ENCODE results near the gene NOVA2. TPM values are rescaled to one million over a fixed set of nuclear protein-coding genes. Genes with fewer than 3 reads are reported as not detected.

The NOVA2 gene
- total and polyA plus RNA-seq, 2 donors (not counting 3 experiments of a cell fraction or from before 2014, with no cell fraction given) = 5.6 to 34.2 TPM

DNA sequence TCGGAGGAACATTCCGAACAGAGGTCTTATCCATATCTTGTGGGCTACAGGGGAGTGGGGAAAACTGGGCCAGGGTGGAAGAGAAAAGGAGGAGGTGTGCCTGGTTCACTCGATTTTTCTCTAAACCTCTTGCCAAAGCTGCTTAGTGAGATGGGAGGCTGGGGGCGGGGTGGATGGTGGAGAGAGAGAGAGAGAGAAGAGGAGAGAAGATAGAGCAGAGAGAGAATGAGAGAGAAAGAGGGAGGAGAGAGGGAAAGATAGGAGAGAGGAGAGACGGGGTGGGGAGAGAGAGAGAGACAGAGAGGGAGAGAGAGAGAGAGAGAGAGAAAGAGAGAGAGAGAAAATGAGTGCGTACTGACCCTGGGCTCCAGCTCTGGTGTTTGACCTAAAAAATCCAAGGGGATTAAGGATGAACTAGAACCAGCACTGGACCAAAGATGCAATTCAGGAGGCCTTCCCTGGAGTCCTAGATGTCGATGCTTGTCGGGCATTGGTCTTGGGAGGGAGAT, 14.1 kb downstream of the NOVA2 start:
- Histone ChIP-seq H3K79me2 (ENCODE audit: control insufficient read depth, insufficient read depth, low read length) (no peaks in the 10 kb centered on the region), H3K4me3 (replicated peaks in 1 of 3; ENCODE audit: insufficient read depth in 1 of 3, low read depth in 1 of 3, low read length in 3 of 3) (no peak overlapping the region), H3K9me1 (replicated peaks; ENCODE audit: control insufficient read depth, extremely low read depth, insufficient read depth, low read length) (no peaks in the 10 kb centered on the region), H4K20me1 (replicated peaks; ENCODE audit: control insufficient read depth, extremely low read depth, insufficient read depth, low read length) (no peaks in the 10 kb centered on the region), H3K36me3 (ENCODE audit: control insufficient read depth in 2 of 2, extremely low read depth in 1 of 2, insufficient read depth in 2 of 2, low read length in 2 of 2) (peaks cover 0 to 8% of the 10 kb centered on the region in 2 experiments), H3K9ac (replicated peaks; ENCODE audit: extremely low read depth, insufficient read depth, low read length) (no peak overlapping the region), H3K9me3 (replicated peaks; ENCODE audit: control insufficient read depth, insufficient read depth, low read length) (no peaks in the 10 kb centered on the region), H3K27me3 (ENCODE audit: control insufficient read depth in 2 of 2, insufficient read depth in 2 of 2, low read length in 2 of 2) (no peaks in the 10 kb centered on the region), H3K4me1 (ENCODE audit: control insufficient read depth, extremely low read depth, insufficient read depth, low read length) (peaks cover 36% of the 10 kb centered on the region), H3K27ac (ENCODE audit: insufficient read depth, low read depth, low read length) (peak overlapping the region; percentile 19), H3K4me2 (ENCODE audit: insufficient read depth, low read length) (no peak overlapping the region), H2AFZ (ENCODE audit: low read depth, low read length) (peak overlapping the region; percentile 5)
- no peak for TF ChIP-seq EZH2 (IDR thresholded peaks at IDR 0.05; ENCODE audit: borderline replicate concordance, low read depth, low read length, severe bottlenecking)
- no peak for TF ChIP-seq MYC (IDR thresholded peaks at IDR 0.05; ENCODE audit: low read depth, low read length)
- TF ChIP-seq, protein P1, sequence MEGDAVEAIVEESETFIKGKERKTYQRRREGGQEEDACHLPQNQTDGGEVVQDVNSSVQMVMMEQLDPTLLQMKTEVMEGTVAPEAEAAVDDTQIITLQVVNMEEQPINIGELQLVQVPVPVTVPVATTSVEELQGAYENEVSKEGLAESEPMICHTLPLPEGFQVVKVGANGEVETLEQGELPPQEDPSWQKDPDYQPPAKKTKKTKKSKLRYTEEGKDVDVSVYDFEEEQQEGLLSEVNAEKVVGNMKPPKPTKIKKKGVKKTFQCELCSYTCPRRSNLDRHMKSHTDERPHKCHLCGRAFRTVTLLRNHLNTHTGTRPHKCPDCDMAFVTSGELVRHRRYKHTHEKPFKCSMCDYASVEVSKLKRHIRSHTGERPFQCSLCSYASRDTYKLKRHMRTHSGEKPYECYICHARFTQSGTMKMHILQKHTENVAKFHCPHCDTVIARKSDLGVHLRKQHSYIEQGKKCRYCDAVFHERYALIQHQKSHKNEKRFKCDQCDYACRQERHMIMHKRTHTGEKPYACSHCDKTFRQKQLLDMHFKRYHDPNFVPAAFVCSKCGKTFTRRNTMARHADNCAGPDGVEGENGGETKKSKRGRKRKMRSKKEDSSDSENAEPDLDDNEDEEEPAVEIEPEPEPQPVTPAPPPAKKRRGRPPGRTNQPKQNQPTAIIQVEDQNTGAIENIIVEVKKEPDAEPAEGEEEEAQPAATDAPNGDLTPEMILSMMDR (IDR thresholded peaks at IDR 0.05; ENCODE audit: extremely low read depth in 1 of 2, insufficient read depth in 1 of 2, low read depth in 1 of 2, low read length in 2 of 2) = no peak
- TF ChIP-seq, protein P2, sequence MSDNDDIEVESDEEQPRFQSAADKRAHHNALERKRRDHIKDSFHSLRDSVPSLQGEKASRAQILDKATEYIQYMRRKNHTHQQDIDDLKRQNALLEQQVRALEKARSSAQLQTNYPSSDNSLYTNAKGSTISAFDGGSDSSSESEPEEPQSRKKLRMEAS (IDR thresholded peaks at IDR 0.05; ENCODE audit: insufficient read depth, insufficient read length) = no peak
- no TSS peak for BruUV-seq (replicated peaks)
- FAIRE-seq (no peak), DNase-seq (ENCODE audit: low read depth, low spot score) (no peak)
- CTCF ChIA-PET = interaction anchor here (1.0 to 1.3 kb wide), 2 partner anchors 13 to 57 kb away, joined by 3 read pairs; no protein-coding TSS in a partner anchor
- POLR2A ChIA-PET = interaction anchor here (0.5 kb wide), 1 partner anchor 10 kb away, joined by 4 read pairs; no protein-coding TSS in a partner anchor
- intact Hi-C loops (cut with micrococcal nuclease) (no loop called here), dilution Hi-C loops (cut with MboI; ENCODE audit: extremely low pct_ligation_motif_present, low sequenced_read_pairs) (no loop called here)
